CD4-positive, alpha-beta T cell treated with Interleukin-2 at 100 ng/mL for 4 hours (primary cell): ENCODE results near the gene TMEM161A.
A peak's percentile ranks its signal among the peaks of the same experiment; 100 is the strongest.
"Not testable (repeated sequence)": the region's sequence is repeated elsewhere in the genome, so short reads cannot be mapped to it uniquely, and the experiment has no call there.

ENCODE experiments used
- DNase-seq: peaks from one replicate; pipeline ENCODE4 v3.0.0-alpha.2; 2020; ENCODE audit warnings: low spot score

The TMEM161A gene

GRCh38 chr19:19155495-19156219 lies 17.4 kb upstream of the TMEM161A start:
- DNase-seq = no peak

- DNase-seq = no peak
Observed at GRCh38 chr19:19154768-19155494, 16.7 kb upstream of the TMEM161A start.

DNA sequence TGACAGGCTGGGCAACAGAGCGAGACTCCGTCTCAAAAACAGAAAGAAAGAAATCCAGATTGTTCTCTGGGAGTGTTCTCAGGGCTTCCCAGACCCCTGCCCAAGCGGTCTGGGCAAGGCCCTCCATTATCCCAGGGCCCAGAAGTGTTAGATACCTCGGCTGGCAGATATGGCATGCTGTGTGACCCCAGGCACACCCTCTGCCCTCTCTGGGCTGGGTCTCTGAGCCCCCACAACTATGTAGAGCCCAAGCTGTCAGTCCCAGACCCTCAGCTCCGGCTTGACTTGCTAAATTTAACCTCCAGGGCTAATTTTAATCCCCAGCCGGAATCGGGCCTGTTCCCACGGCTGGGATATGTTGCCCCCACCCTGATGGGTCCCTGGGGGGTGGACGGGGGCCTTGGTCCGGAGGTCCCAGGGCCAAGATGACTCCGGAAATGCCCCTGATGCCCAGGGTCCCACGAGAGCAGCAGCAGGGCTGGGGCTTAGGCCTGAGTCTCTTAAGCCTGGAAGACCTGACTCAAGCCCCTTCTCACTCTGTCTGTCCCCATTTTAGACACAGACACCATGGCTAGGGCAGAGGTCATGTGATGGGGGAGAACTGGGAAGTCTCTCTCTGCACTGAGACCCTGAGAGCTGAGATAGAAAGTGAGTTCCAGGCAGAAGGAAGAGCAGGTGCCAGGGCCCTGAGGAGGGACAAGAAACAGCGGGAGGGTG lies 14.5 kb upstream of the TMEM161A start:
- no peak for DNase-seq

DNA sequence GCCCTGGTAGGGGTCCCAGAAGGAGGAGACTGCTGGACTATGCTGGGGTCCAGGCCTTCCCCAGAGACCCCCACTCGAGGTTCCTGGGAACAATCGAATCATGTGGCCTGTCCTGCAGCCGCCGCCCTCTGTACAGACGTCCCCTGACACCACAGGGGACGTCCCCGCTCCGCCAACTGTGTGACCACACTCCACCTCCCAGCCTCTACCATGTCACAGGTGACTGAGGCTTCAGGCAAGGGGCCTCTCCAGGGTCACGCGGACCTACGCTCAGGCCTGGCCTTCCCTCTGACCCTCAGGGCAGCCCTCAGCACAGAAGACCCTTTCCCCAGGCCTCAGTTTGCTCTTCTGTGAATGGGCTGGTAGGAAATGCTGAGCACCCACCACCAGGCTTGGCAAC lies 13.1 kb upstream of the TMEM161A start:
- no peak for DNase-seq

GRCh38 chr19:19149435-19149834 lies 11.2 kb upstream of the TMEM161A start:
- no peak for DNase-seq

- not testable (repeated sequence) for DNase-seq
Observed at GRCh38 chr19:19148504-19148903, 10.2 kb upstream of the TMEM161A start.

GRCh38 chr19:19147344-19147743 lies 9.1 kb upstream of the TMEM161A start:
- DNase-seq = no peak

GRCh38 chr19:19146865-19147264 lies 8.6 kb upstream of the TMEM161A start:
- DNase-seq = no peak

DNA sequence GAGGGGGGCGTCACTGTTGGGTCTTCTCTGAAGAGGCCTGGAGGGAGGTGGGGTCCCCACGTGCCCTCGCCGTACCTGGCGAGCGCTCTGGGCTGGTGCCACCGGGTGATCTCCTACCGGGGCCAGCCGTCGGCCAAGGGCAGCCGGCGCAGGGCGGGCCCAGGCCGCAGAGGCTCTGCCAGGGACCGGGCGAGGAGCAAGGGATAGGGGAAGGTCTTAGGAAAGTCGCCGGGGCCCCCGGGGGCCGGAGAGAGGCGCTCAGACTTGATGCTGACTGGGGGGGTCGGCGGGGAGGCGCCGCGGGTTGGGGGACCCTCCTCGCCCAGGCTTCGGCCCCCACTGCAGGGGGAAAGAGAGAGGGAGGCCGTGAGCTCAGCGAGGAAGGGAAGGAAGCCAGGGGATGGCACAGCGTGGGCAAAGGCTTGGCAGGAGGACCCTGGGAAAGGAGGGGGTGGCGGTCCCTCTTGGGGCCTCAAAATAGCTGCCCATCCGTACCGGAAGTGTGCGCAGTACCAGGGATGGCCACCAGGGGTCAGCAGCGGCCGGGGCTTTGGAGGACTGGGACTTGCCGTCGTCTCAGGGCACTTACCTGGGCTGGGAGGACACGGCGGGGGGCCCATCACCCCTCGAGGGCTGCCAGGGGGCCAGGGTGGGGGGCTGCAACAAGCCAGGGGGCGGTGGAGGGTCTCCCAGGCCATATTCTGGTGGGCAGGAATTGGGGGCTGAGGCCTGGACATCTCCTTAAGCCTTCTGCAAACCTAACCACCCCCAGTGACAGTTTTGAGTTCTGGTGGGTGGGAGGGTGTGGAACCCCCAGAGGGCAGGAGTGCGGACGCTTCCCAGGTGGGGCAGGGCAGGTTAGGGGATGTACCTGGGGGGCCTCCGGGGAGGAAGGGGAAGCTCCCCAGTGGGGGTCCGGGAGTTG lies 7.7 kb upstream of the TMEM161A start:
- DNase-seq = peak; percentile 85

DNA sequence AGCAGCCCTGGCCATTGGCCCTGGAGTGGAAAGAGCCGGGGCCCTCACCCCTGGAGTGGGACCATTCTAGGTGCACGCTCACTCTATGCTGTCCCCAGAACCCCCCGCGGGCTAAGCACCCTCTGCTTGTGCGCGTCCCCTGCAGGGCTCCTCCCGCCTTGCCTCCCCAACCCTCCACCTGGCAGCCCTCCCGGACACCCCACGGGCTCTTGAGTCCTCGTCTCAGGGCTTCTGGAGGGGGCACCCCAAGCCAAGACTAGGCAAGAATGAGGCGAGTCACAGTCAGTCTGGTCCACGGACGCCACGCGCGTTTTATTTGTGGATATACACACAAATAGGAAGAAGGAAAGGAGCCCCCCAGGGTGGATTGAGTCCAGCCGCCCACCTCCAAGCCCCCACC lies 7.0 kb upstream of the TMEM161A start:
- DNase-seq = no peak

GRCh38 chr19:19142347-19142746 lies 4.1 kb upstream of the TMEM161A start:
- DNase-seq = no peak

DNA sequence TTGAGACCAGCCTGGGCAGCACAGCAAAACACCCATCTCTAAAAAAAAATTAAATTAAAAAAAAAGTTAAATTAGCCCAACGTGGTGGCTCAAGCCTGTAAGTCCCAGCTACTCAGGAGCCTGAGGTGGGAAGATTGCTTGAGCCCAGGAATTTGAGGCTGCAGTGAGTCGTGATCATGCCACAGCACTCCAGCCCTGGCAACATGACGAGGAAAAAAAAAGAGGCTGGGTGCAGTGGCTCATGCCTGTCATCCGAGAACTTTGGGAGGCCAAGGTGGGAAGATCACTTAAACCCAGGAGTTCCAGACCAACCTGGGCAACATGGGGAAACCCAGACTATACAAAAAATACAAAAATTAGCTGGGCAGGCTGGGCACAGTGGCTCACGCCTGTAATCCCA lies 2.2 kb upstream of the TMEM161A start:
- DNase-seq = no peak

DNA sequence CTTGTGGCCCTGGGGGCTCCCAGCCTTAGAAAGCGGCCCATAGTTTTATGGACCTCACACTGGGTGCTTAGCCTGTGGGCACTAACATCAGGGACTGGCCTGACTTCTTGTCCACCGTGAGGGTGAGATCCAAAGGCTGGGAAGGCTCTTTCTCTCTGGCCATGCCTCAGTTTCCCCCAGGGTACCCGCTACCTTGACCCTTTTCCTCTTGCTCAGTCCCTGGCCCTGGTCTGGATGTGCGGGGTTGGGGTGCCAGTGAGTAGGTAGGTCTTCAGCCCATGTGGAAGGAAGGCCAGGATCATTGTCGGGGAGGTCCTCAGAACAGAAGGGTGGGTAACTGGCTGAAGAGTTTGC lies 1.6 kb upstream of the TMEM161A start:
- DNase-seq = no peak

- no peak for DNase-seq
Observed at GRCh38 chr19:19137556-19138108, 646 bp downstream of the TMEM161A start.

DNA sequence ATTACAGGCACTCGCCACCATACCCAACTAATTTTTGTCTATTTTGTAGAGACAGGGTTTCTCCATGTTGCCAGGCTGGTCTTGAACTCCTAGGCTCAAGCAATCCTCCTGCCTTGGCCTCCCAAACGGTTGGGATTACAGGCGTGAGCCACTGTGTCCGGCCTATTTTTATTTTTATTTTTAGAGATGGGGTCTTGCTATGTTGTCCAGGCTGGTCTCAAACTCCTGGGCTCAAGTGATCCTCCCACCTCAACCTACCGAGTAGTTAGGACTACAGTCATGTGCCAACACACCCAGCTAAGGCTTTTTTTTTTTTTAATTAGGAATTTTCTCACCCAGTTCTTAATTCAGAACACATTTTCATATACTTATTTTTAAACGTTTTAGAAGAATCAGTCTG lies 2.6 kb downstream of the TMEM161A start:
- DNase-seq = not testable (repeated sequence)

GRCh38 chr19:19134687-19135158 lies 3.6 kb downstream of the TMEM161A start:
- DNase-seq = peak; percentile 3

- no peak for DNase-seq
Observed at GRCh38 chr19:19133985-19134384, 4.3 kb downstream of the TMEM161A start.

GRCh38 chr19:19132912-19133311 lies 5.4 kb downstream of the TMEM161A start:
- no peak for DNase-seq

DNA sequence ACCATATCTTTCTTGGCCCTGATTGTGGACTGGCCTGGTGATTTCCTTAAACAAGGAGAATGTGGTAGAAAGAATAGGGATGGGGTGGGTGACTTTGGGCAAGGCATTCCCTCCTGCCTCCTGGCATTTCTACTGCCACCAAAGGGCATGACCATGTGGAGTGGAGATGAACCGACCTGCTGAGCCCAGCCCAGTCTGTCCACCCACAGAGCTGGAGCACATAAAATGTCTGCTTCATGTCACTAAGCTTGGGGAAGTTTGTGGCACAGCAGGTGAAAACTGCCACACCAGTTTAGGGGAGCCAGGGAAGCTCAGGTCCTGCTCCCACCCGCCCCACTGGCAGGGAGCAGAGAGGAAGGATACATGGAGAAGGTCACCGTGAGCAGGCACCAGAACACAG lies 6.3 kb downstream of the TMEM161A start:
- DNase-seq = no peak

- DNase-seq = no peak
Observed at GRCh38 chr19:19126102-19126501, 12.2 kb downstream of the TMEM161A start.

GRCh38 chr19:19123386-19123785 lies 14.9 kb downstream of the TMEM161A start:
- DNase-seq = no peak

- DNase-seq = no peak
Observed at GRCh38 chr19:19122902-19123301, 15.4 kb downstream of the TMEM161A start.
